T-helper 1 cell treated with Interleukin-12 subunit alpha and Interleukin-12 subunit beta and Interleukin-4 antibody, amounts not matched to agents 30 ng/mL and 1 ng/mL, for 36 hours (primary cell): ENCODE measurements around the gene PSMB10. TPM values are rescaled to one million over a fixed set of nuclear protein-coding genes. Genes with fewer than 3 reads are reported as not detected.
"Not testable (repeated sequence)": the region's sequence is repeated elsewhere in the genome, so short reads cannot be mapped to it uniquely, and the experiment has no call there.

Source experiments
- intact Hi-C: fragments of 100-400 bp; cut with micrococcal nuclease; formaldehyde crosslinking; loops from one replicate; pipeline ENCODE4 v1.15.1; 2024
- total RNA-seq: library from RNA; stranded (reverse); gene quantifications from 2 replicates; pipeline ENCODE4 v1.2.3, GENCODE V29; 2022

PSMB10 gene
- total RNA-seq, 1 donor from 2014 or later = 364 TPM

DNA sequence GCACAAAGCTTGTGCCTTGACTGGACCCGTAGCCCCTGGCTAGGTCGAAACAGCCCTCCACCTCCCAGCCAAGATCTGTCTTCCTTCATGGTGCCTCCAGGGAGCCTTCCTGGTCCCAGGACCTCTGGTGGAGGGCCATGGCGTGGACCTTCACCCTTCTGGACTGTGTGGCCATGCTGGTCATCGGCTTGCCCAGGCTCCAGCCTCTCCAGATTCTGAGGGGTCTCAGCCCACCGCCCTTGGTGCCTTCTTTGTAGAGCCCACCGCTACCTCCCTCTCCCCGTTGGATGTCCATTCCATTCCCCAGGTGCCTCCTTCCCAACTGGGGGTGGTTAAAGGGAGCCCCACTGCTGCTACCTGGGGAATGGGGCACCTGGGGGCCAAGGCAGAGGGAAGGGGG, 8.5 kb downstream of the PSMB10 start:
- intact Hi-C loops = loop anchor here (1.0 kb wide), 5 partner anchors 45 to 407 kb away; no protein-coding TSS in a partner anchor

DNA sequence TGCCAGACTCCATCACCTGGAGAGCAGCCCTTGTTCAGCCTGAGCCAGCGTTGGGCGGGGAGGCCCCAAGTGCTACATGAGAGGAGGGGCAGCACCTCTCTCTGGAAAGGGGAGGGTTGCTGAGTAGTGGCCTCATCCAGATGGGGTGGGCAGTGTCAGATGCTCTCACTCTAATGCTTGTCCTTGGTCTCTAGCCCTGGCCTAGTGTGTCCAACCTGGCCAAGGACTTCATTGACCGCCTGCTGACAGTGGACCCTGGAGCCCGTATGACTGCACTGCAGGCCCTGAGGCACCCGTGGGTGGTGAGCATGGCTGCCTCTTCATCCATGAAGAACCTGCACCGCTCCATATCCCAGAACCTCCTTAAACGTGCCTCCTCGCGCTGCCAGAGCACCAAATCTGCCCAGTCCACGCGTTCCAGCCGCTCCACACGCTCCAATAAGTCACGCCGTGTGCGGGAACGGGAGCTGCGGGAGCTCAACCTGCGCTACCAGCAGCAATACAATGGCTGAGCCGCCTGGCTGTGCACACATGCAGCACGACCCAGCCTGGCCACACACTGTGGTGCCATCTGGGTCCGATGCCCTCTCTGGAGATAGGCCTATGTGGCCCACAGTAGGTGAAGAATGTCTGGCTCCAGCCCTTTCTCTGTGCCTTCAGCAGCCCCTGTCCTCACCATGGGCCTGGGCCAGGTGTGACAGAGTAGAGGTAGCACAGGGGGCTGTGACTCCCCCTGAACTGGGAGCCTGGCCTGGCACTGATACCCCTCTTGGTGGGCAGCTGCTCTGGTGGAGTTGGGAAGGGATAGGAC, 9.3 kb downstream of the PSMB10 start:
- intact Hi-C loops = no loop called here

DNA sequence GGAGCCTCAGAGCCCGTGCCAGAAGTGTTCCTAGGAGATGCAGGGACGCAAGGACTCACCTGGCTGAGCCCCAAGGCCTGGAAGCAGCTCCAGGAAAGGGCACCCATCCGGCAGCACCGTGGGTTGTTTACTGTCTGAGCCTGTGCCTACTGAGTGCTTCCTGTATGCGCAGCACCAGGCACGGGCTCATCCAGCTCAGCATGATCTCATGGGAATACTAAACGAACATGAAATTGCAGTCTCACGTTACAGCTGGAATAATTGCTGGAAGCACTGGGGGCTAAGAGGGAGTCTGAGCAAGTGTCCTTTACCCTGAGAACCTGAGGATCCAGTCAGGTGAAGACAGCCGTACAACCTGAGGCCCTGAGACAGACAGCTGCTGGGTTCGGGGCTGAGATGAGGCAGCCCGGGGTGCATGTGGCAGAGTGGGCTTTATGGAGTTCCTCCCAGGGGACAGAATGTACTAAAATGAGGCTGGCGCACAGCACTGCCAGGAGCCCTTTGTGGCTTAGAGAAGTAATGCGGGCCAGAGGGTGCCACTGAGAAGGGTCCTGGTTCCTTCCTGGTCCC, 10.4 kb downstream of the PSMB10 start:
- intact Hi-C loops = no loop called here

DNA sequence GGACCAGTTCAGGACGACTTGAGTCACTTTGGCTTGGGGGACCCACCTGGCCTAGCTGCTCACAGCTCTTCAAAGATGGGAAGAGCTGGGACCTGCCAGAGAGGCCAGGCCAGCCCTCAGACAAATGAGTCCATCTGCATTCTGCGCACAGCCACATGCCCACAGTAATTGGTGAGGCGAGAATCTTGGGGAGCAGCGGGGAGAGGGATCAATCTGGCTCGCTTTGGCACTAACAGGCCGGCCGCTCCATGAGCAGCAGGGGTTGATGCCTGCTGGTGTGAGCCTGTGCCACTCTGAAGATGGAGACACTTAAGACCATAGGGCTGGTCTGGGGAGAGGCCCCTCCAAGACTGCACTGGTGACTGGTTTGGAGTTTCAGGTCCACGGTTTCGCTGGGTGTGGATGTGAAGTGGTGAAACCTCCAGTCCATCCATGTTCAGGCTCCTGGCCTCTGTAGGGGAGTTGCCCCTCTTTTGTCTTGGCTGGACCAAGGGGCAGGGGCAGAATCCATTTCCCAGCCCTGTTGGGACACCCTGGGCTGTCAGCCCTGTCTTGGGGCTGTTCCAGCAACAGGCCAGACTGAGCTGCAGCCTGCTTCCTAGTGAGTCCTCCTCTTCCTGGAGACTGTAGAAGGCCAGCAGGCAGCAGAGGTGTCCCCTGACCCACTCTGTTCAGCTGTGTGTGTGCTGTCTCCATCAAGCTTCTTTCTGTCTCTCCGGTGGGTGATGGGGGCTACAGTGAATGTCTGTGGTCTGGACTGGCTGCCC, 12.3 kb downstream of the PSMB10 start:
- intact Hi-C loops = no loop called here

DNA sequence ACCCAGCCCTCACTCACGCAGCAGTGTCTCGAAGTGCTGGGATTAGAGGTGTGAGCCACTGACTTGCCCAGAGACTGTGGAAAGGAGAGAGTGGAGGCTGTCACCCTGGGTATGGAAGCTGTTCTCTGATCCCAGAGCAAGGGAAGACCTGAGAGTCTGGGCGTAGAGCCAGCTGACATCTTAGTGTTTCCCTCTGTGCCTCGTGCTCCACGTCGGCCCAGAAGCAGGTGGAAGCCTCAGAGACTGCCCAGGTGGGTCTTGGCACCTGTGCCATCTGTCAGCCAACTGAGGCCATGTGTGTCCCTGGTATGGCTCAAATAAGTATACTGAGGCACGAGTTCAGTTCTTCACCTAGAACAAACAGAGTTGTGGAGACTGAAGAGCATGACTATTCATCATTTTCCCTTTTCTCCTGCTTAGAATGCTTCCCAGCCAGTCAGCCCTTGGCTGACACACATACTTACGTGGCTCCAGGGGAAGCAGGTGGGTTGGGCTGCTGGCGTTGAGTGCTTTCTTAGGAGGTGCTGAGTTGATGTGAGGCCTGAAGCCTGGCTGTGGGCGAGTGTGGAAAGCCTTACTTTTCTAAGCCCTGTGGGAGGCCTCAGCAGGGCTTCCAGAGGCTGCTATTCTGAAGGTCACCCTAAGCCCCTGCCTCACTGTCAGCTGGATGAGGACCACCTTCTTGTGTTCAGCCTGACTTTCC, 13.1 kb downstream of the PSMB10 start:
- intact Hi-C loops = no loop called here

DNA sequence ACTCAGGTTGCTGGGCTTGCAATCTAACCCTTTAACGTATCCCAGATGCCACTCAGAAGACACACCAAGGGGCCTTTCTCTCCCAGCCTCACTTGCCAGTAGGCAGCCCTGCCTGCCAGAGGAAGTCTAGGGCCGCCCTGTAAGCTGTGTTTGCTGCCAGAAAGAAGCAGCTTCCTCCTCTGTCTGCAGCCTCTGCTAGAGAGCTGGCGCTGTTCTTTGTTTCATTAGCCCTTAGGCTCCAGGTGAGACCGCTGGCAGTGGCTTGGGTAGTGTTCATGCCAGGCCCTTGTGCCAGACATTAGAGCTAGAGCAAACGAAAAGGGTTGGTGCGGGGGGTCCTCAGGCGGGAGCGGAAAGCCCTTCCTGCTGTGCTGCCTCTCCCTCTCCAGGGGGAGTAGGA, 13.9 kb downstream of the PSMB10 start:
- intact Hi-C loops = no loop called here

DNA sequence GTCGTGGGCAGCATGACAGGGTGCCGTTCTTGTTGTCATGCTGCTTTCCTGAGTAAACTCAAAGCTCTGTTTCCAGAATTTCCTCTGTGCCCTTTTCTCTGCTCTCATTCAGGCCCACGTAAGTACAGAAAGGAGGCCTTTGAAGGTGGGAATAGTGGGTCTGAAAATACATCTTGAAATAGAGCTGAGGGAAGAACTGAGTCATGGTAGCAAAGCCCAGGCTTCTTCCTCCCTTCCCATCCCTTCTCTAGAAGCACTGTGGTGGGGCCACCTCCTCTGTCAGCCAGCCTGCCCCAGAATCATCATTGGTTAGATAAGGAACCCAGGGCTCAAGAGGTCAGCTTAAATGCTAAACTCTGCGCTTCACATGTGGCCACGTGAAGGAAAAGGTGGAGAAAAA, 14.4 kb downstream of the PSMB10 start:
- intact Hi-C loops = no loop called here

DNA sequence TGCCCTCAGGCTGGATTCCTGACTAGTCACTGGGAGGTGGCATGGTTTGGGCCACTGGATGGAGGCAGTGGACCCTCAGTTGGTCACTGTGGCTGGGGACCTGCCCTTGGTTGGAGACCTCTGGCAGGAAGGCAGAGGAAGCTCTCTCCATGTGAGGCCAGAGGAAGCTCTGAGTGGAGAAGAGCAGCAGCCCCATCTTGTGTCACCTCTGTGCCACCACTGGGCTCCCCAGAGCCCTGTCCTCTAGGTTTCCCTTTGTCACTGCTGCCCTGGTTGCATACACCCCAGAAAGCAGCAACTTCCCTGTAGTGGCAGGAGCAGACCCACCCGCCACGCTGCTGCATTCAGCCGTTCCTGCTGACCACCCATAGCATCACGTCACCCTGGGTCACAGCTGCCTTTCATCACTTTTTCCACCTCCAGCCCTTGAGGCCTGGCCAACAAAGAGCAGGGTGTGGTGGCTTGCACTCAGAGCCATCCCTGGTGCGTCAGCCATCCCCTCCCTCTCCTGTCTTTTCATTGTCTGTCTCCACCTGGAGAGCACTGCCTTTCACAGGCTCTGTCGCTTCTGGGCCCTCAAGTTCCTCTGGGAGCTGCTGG, 16.9 kb downstream of the PSMB10 start:
- intact Hi-C loops = loop anchor here (2.0 kb wide), 1 partner anchor 103 kb away; no protein-coding TSS in a partner anchor

DNA sequence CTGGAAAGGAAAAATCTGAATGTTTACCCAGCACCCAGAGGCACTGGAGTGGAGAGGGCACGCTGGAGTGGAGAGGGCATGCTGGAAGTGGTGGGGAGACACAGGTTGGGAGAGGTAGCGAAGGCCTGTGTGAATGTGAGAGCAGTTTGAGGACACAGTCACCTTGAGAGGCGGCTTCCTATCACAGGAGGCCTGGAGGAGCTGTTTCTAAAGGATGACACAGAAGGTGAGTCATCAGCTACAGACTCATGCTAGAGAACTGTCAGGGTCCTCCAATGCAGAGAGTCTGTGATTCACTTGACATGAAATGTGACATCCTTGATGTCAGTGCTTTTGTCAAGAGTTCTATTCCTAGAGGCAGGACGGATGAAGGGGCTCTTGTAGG, 18.8 kb downstream of the PSMB10 start:
- intact Hi-C loops = loop anchor here (2.0 kb wide), 1 partner anchor 101 kb away; no protein-coding TSS in a partner anchor

DNA sequence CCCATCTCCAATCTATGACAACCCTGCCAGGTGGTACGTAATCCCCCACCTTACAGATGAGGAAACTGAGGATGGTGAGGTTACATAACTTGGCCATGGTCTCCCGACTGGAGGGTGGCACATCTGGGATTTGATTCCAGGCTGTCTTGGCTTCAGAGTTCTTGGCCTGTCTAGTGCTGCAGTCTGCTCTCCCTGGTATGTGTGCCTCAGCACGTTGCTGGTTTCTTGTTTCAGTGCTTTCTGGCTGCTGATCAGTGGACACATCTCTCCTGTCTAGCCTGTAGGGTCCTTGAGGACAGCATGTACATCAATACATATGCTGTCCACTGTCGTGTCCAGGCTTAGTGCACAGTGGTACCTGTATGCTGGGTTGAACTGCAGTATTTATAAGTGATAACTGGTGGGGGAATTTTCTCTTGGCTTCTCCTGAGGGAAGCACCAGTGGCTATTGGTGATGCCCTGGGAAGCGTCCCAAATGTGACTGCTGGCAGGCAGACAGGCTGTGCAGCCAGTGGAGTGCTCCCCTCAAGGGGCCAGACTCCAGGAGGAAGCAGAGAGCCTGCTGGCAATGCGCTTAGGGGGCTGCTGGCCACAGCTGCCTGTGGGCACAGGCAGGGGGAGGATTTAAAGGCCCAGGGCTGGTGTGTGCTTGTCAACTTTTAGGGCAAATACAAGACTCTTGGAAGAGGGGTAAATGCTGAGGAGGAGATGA, 19.4 kb downstream of the PSMB10 start:
- intact Hi-C loops = no loop called here

DNA sequence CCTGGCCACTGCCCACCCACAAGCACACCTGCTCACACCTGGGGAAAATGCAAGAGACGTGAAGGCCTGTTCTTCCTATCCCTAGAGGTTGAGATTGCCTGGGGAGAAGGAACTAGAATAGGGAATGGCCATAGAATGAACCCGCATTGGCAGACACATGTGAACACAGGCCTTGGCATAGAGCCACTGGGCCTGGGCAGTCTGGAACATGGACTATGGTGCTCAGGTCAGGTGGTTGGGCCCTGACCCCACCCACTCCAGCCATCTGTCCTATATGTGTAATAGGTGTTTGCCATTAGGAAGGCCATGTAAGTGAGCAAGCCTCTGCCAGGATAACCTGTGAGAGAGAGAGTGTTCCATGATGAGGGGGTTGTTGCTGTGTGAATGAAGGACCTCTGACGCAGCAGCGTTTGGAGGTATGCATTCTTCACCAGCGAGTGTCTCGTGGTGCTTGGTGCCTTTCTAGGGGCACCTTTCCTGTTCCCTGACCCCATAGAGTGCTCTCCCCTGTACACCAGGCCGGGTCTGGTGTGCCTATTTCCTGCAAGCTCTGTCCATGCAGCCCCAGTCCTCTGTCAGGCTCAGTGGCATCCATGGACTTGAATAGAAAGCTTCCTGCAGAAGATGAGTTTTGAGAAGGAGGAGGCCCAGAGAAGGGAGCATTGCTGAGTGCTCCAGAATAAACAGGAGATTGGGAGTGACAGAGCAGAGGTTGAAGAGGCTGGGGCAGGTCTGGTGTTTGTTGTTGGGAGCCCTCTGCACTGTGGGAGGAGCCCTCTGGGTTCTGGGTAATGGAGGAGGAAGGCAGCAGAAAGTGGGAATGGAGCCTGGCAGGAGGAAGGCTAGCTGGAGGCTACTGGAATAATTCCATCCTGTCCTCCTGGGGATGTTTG, 20.6 kb downstream of the PSMB10 start:
- intact Hi-C loops = no loop called here

DNA sequence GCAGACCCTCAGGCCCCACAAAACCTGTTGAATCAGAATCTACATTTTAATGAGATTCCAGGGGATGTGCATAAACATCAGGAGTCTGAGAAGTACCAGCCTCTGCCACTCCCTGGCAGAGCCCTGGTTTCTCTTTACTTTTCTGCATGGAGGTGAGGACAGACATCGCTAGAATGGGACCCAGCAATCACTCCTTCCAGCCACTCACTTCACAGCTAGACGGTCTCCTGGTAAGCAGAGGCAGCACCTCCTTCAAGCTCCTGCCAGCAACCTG, 21.2 kb downstream of the PSMB10 start:
- intact Hi-C loops = not testable (repeated sequence)

DNA sequence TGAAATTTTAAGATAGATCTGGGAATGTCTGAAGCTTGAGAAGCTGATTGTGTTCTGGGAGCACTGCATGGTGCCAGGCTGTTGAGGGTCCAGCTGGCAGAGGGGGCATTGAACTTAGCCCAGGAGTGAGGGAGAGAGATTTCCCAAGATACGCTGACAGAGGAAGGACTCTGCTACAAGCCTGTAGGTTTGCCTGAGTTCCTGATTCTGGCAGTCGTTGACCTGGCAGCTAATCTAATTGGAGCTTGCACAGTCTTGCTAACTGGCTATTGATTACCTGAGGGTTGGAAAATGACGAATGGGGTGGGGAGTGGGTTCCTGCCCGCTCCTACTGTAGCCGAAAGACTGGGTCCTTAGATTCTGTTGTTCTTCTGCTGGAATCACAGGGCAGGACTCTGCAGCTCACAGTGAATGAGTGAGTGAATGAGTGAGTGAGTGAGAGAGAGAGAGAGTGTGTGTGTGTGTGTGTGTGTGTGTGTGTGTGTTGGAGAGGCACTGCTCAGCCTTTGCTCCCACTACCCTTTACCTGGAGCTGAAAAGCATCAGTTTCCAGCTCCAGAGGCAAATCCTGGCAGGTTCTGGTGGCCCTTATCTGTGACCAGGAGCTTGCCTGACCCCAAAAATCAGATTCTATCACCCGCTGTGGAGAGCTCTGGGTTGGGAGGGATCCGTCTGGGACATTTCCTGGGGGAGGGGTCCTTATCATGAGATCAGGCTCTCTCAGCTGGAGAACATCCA, 21.7 kb downstream of the PSMB10 start:
- intact Hi-C loops = no loop called here

DNA sequence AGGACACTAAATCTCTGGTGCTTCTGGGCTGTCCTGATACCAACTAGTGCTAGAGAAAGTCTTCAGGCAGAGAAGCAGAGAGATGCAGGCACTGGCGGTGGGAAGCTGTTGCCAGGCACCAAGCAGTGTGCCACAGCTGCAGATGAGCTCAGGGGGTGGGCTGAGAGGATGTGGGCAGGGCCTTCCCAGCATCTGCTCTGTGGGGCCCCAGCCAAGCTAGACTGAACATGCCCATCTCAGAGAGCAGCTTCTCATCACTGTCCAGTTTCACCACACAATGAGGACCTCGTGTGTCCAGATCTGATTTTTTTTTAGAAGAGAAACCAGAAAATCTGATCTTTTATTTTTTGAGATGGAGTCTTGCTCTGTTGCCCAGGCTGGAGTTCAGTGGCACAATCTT, 26.5 kb downstream of the PSMB10 start:
- intact Hi-C loops = no loop called here

DNA sequence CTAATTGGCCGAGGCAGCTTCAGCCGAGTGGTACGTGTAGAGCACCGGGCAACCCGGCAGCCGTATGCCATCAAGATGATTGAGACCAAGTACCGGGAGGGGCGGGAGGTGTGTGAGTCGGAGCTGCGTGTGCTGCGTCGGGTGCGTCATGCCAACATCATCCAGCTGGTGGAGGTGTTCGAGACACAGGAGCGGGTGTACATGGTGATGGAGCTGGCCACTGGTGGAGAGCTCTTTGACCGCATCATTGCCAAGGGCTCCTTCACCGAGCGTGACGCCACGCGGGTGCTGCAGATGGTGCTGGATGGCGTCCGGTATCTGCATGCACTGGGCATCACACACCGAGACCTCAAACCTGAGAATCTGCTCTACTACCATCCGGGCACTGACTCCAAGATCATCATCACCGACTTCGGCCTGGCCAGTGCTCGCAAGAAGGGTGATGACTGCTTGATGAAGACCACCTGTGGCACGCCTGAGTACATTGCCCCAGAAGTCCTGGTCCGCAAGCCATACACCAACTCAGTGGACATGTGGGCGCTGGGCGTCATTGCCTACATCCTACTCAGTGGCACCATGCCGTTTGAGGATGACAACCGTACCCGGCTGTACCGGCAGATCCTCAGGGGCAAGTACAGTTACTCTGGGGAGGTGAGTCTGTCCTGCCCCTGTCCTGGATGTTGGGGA, 27.5 kb downstream of the PSMB10 start:
- intact Hi-C loops = no loop called here

DNA sequence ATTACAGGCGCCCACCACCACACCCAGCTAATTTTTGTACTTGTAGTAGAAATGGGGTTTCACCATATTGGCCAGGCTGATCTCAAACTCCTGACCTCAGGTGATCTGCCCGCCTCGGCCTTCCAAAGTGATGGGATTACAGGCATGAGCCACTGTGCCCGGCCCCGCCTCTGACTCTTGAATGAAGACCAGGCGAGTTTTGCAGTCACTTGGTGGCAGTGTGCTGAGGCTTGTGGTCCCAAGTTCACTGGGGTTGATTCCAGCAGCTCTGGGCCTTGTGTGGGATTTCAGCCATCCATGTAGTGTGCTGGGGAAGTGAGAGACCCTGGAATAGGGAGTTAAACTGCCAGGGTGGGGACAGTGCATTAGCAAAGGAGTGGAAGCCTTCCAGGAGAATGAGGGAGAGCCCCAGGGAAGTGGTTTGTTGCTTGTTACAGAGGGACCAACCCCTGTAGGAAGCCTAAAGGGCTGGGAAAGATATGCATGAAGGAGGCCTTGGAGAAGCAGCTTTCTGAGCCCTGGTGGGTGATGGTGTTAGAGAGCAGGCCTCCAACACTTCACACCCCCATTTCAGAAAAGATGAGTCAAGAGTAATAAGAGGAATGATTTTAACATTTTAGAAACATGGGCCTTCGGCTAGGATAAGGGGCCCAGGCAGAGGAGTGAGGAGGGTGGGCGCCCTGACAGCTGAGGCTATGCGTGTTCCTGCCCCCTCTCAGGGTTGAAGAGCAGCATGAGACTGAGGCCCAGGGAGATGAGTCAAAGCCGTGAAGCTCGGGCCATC, 29.1 kb downstream of the PSMB10 start:
- intact Hi-C loops = no loop called here

DNA sequence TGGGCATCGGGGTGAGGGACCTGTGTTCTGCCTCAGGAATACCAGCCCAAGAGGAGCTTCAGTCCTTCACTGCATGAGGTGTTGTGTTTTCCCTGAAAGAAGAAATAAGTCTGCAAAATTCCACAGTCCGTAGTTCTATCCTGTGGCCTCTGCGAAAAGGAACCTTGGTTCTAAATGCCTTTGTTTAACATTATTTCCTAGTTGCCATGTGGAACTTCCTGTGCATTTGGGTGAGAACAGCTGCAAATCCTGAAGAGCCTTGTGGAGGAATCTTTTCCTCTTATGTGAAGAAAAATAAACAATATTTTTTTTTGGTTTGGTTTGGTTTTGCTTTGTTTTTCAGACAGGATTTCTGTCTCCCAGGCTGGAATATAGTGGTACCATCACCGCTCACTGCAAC, 33.8 kb downstream of the PSMB10 start:
- intact Hi-C loops = no loop called here

DNA sequence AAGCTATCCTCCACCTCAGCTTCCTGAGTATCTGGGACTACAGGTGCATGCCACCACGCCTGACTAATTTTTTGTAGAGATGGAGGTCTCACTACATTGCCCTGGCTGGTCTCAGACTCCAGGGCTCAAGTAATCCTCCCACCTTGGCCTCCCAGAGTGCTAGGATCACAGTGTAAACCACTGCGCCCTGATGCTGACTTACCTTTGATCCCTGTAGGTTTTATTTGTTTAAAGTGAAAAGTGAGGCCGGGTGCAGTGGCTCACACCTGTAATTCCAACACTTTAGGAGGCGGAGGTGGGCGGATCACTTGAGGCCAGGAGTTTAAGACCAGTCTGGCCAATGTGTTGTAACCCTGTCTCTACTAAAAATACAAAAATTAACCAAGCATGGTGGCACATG, 34.9 kb downstream of the PSMB10 start:
- intact Hi-C loops = no loop called here
